H1 (cell line): ENCODE data around the gene FARS2. TPM values are rescaled to one million over a fixed set of nuclear protein-coding genes. Genes with fewer than 3 reads are reported as not detected.

Experiments
- CEBPB ChIP-seq: IDR thresholded peaks from 2 replicates; pipeline ENCODE4 v1.6.1; 2012; ENCODE audit warnings: low read depth, low read length
- EZH2 ChIP-seq: fragments of 200-600 bp; sonication (generic); IDR thresholded peaks from 2 replicates; pipeline ENCODE4 v1.7.1; 2012; ENCODE audit warnings: low read depth, mild to moderate bottlenecking, moderate library complexity, low read length, inconsistent platforms; ENCODE audit not compliant: severe bottlenecking
- POLR2A ChIP-seq, 2 experiments: IDR thresholded peaks; 1 replicate in 1 of 2; 2 replicates in 1 of 2; pipeline ENCODE4 v1.6.1; 2011; ENCODE audit warnings: low read depth in 2 of 2, low read length in 2 of 2, mild to moderate bottlenecking in 2 of 2; ENCODE audit errors: control extremely low read depth in 1 of 2
- POLR2AphosphoS5 ChIP-seq: IDR thresholded peaks from 2 replicates; pipeline ENCODE4 v1.6.1; 2011; ENCODE audit warnings: low read depth, low read length
- RAD21 ChIP-seq, 2 experiments: IDR thresholded peaks in 1 of 2; conservative IDR thresholded peaks in 1 of 2; 2 replicates each; pipeline ENCODE4 v1.6.1; 2011; ENCODE audit warnings: low read depth in 2 of 2, low read length in 2 of 2, improper control_type of control experiment in 1 of 2, inconsistent platforms in 1 of 2, mild to moderate bottlenecking in 1 of 2, moderate library complexity in 1 of 2
- SP1 ChIP-seq: IDR thresholded peaks from 2 replicates; pipeline ENCODE4 v1.6.1; 2011; ENCODE audit warnings: low read depth, low read length
- SP2 ChIP-seq: IDR thresholded peaks from 2 replicates; pipeline ENCODE4 v1.6.1; 2012; ENCODE audit warnings: mild to moderate bottlenecking, low read length, inconsistent platforms
- TCF12 ChIP-seq: IDR thresholded peaks from 2 replicates; pipeline ENCODE4 v1.6.1; 2011; ENCODE audit warnings: low read depth, mild to moderate bottlenecking, low read length
- polyA plus RNA-seq, 7 experiments: library from polyadenylated mRNA; depleted of rRNA in 3 of 7; stranded (reverse) in 5 of 7; unstranded in 2 of 7; fragments of >200 nt in 5 of 7; fragments of 200-250 nt in 2 of 7; gene quantifications; 1 replicate in 5 of 7; 2 replicates in 1 of 7; 4 replicates in 1 of 7; pipeline versions ENCODE4 v1.2.1 to v1.2.3, GENCODE V29; 2011 to 2013; ENCODE audit warnings: missing spikeins in 2 of 7, mixed read lengths in 2 of 7
- total RNA-seq: library from RNA; stranded (reverse); fragmentation: NEBNext Ultra II Directional; extraction: Animal tissue kit (Norgen Biotek cat#: 25700); gene quantifications from 2 replicates; pipeline ENCODE4 v1.2.1, GENCODE V29; 2021

The FARS2 gene
- total and polyA plus RNA-seq, 2 of the 8 experiments (the other 6 are each of a cell fraction or from before 2014, with no cell fraction given) = 11.7 to 14.4 TPM

- no peak for TF ChIP-seq CEBPB
- no peak for TF ChIP-seq TCF12
- no peak for TF ChIP-seq SP1
- no peak for TF ChIP-seq EZH2
- no peak for TF ChIP-seq POLR2A (IDR thresholded peaks at IDR 0.05; ENCODE audit: control extremely low read depth in 1 of 2, low read depth in 2 of 2, low read length in 2 of 2)
- TF ChIP-seq POLR2AphosphoS5 = no peak
- no peak for TF ChIP-seq RAD21 (IDR thresholded peaks at IDR 0.05 in 1 of 2, conservative IDR thresholded peaks at IDR 0.05 in 1 of 2; ENCODE audit: low read depth in 2 of 2, low read length in 2 of 2)
- no peak for TF ChIP-seq SP2
Observed at GRCh38 chr6:5285526-5285925, 24.2 kb downstream of the FARS2 start (continued).
